Activated naive CD4-positive, alpha-beta T cell treated with anti-CD3 and anti-CD28 coated beads, Interleukin-2, amount 50 U/mL, for 16 hours (primary cell): ENCODE measurements around the gene NKAIN2.

ENCODE experiments used
- DNase-seq: peaks from one replicate; pipeline ENCODE4 v3.0.0-alpha.2; 2020

NKAIN2 gene

GRCh38 chr6:124870611-124871459 is 1067.2 kb downstream of the NKAIN2 start:
- no peak for DNase-seq

- no peak for DNase-seq
Observed at GRCh38 chr6:124872361-124873065, 1068.8 kb downstream of the NKAIN2 start.

- no peak for DNase-seq
Observed at GRCh38 chr6:124873066-124873410, 1069.4 kb downstream of the NKAIN2 start.
